ENCODE results near the gene AADACL2. TPM values are rescaled to one million over a fixed set of nuclear protein-coding genes. Genes with fewer than 3 reads are reported as not detected.

The AADACL2 gene
- total RNA-seq, 1 donor from 2014 or later: not detected

DNA sequence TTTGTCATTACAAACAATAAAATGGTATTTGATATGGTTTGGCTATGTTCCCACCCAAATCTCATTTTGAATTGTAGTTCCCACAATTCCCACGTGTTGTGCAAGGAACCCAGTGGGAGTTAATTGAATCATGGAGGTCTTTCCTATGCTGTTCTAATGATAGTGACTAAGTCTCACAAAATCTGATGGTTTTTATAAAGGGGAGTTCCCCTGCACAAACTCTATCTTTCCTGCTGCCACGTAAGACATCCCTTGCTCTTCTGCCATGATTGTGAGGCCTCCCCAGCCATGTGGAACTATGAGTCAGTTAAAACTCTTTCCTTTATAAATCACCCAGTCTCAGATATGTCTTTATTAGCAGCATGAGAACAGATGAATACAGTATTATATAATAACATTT lies 64.7 kb downstream of the AADACL2 start:
- DNase-seq (ENCODE audit: low spot score) (no peak), ATAC-seq (no peak)

DNA sequence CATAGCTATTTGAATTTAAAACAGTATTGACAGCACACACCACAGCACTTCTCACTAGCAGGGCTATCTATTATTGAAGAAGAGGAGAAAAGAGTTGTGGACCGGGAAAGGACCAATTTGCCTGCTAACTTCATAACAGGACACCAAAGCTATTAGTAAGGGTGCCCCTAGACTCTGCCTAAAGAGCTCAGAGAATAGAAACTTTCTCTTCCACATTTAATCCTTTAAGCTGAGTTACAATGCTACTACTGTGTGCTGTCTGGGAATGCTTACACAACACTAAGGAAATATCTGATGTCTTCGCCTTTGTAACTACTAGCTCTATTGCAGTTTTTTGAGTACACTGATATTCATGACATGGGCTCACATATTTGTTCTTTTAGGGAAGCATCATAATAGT lies 66.7 kb downstream of the AADACL2 start:
- DNase-seq (ENCODE audit: low spot score) (no peak), ATAC-seq (no peak)

- ATAC-seq: no peak
- no peak for DNase-seq (ENCODE audit: low spot score)
Measured at GRCh38 chr3:151804267-151804666, 70.5 kb downstream of the AADACL2 start.

GRCh38 chr3:151806838-151807237 lies 73.1 kb downstream of the AADACL2 start:
- ATAC-seq (no peak), DNase-seq (ENCODE audit: low spot score) (no peak)

Other genes with a start within 250 kb of the AADACL2 start
- 184 TPM for gene AADAC, start 80.2 kb downstream of the AADACL2 start, total RNA-seq
- gene SUCNR1, start 139.7 kb downstream of the AADACL2 start, total RNA-seq: 1.8 TPM

Data from left lobe of liver (tissue), 2 donors.